Loucy (cell line): Measurements from ENCODE around the gene AKAP13.

ENCODE experiments used
- H2AFZ ChIP-seq: fragments of 200-600 bp; sonication (generic); 2 replicates; pipeline ENCODE4 v1.6.0; 2016; ENCODE audit warnings: antibody characterized with exemption, mild to moderate bottlenecking, low read length, moderate library complexity
- H3F3A ChIP-seq: fragments of 200-600 bp; 2 replicates; pipeline ENCODE4 v1.6.0; 2016; ENCODE audit warnings: antibody characterized with exemption, low read depth, mild to moderate bottlenecking
- H3K27me3 ChIP-seq: fragments of 200-600 bp; sonication (generic); 2 replicates; pipeline ENCODE4 v1.6.1; 2014; ENCODE audit warnings: low read length, mild to moderate bottlenecking; ENCODE audit not compliant: insufficient read depth, poor library complexity, severe bottlenecking
- H3K36me3 ChIP-seq: fragments of 200-600 bp; sonication (generic); 2 replicates; pipeline ENCODE4 v1.6.1; 2016; ENCODE audit warnings: low read length; ENCODE audit not compliant: insufficient read depth
- H3K4me1 ChIP-seq: fragments of 200-600 bp; sonication (generic); 2 replicates; pipeline ENCODE4 v1.5.1; 2014; ENCODE audit warnings: low read length, mild to moderate bottlenecking; ENCODE audit not compliant: insufficient read depth, poor library complexity, severe bottlenecking
- H3K4me2 ChIP-seq: fragments of 200-600 bp; sonication (generic); 2 replicates; pipeline ENCODE4 v1.6.0; 2014; ENCODE audit warnings: antibody characterized with exemption, low read length, low read depth, mild to moderate bottlenecking; ENCODE audit not compliant: poor library complexity, severe bottlenecking
- H3K4me3 ChIP-seq: fragments of 200-600 bp; sonication (generic); 2 replicates; pipeline ENCODE4 v1.5.1; 2014; ENCODE audit warnings: low read length, mild to moderate bottlenecking, mixed read lengths; ENCODE audit not compliant: poor library complexity, severe bottlenecking
- H3K79me2 ChIP-seq: fragments of 200-600 bp; sonication (generic); 2 replicates; pipeline ENCODE4 v1.6.1; 2014; ENCODE audit warnings: low read length; ENCODE audit not compliant: insufficient read depth
- H3K9ac ChIP-seq: fragments of 200-600 bp; sonication (generic); 2 replicates; pipeline ENCODE4 v1.6.0; 2014; ENCODE audit warnings: mild to moderate bottlenecking, low read depth, low read length, moderate library complexity; ENCODE audit not compliant: poor library complexity, severe bottlenecking
- H3K9me2 ChIP-seq: fragments of 200-600 bp; sonication (generic); replicated peaks from 2 replicates; pipeline ENCODE4 v1.6.1; 2016; ENCODE audit warnings: low read depth, low read length, mixed read lengths
- H3K9me3 ChIP-seq: fragments of 200-600 bp; sonication (generic); 2 replicates; pipeline ENCODE4 v1.6.1; 2014; ENCODE audit warnings: mild to moderate bottlenecking, antibody characterized with exemption, low read length, low read depth; ENCODE audit not compliant: insufficient read depth
- H4K20me1 ChIP-seq: fragments of 200-600 bp; sonication (generic); 2 replicates; pipeline ENCODE4 v1.6.0; 2014; ENCODE audit warnings: antibody characterized with exemption, low read length, mild to moderate bottlenecking; ENCODE audit not compliant: insufficient read depth, poor library complexity, severe bottlenecking
- EZH2phosphoT487 ChIP-seq: fragments of 200-600 bp; IDR thresholded peaks from 2 replicates; pipeline ENCODE4 v1.6.1; 2018; ENCODE audit warnings: antibody characterized with exemption, mild to moderate bottlenecking, moderate library complexity, borderline replicate concordance
- TF ChIP-seq, protein P1 (sequence below): fragments of 200-600 bp; sonication (generic); conservative IDR thresholded peaks from 2 replicates; pipeline ENCODE4 v1.5.1; 2014; ENCODE audit warnings: mild to moderate bottlenecking, antibody characterized with exemption, low read length

The AKAP13 gene

DNA sequence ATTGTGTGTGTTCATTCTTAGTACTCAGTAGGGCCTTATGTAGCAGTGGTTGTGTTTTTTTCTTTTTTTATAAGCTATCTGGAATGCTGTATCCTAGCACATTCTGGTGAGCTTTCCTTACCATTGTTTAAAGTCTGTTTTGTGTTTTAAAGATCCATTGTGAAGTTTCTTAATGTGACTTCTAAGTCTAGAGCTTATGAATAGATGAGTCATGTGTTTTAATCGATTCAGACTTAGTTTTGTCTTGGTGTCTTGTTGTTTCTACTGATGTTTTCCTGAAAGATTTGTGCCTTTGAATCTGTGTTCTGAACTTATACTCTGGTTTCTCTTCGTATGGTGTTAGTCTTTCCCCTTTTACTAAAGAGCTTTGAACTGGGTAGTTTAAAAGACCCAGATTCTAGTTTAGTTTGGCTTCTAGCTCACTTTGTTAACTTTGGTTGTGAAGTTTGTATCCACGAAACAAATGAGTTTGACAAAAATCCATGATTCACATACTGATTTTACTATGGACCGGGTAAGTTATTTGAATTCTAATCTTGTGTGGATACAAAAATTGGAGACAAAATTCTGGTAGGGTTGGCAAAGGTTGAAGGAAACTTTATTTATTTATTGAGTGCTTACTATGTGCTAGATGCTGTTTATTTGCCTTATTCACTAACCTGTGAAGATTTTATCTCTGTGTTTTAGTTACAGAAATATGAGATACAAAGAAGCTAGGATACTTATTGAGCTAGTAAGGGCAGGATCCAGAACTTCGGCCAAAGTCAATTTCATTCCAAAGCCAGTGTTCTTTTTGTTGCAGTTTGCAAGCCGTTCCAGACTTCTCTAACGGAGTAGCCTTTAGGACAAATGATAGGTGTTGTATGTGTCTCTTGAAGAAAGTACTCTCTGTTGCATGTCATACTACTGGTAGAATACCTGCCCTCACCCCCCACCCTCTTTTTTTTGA is 24.8 kb downstream of the AKAP13 start:
- Histone ChIP-seq H3K9me3 (no peaks in the 10 kb centered on the region), H3F3A (no peaks in the 10 kb centered on the region), H2AFZ (no peak overlapping the region), H3K79me2 (peaks cover 57% of the 10 kb centered on the region), H3K9ac (no peak overlapping the region), H3K4me3 (no peak overlapping the region), H4K20me1 (peaks cover 8% of the 10 kb centered on the region), H3K36me3 (no peaks in the 10 kb centered on the region), H3K4me1 (peaks cover 17% of the 10 kb centered on the region), H3K4me2 (no peak overlapping the region), H3K9me2 (no peaks in the 10 kb centered on the region), H3K27me3 (no peaks in the 10 kb centered on the region)
- TF ChIP-seq, protein P1, sequence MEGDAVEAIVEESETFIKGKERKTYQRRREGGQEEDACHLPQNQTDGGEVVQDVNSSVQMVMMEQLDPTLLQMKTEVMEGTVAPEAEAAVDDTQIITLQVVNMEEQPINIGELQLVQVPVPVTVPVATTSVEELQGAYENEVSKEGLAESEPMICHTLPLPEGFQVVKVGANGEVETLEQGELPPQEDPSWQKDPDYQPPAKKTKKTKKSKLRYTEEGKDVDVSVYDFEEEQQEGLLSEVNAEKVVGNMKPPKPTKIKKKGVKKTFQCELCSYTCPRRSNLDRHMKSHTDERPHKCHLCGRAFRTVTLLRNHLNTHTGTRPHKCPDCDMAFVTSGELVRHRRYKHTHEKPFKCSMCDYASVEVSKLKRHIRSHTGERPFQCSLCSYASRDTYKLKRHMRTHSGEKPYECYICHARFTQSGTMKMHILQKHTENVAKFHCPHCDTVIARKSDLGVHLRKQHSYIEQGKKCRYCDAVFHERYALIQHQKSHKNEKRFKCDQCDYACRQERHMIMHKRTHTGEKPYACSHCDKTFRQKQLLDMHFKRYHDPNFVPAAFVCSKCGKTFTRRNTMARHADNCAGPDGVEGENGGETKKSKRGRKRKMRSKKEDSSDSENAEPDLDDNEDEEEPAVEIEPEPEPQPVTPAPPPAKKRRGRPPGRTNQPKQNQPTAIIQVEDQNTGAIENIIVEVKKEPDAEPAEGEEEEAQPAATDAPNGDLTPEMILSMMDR = no peak
- TF ChIP-seq EZH2phosphoT487 = no peak

DNA sequence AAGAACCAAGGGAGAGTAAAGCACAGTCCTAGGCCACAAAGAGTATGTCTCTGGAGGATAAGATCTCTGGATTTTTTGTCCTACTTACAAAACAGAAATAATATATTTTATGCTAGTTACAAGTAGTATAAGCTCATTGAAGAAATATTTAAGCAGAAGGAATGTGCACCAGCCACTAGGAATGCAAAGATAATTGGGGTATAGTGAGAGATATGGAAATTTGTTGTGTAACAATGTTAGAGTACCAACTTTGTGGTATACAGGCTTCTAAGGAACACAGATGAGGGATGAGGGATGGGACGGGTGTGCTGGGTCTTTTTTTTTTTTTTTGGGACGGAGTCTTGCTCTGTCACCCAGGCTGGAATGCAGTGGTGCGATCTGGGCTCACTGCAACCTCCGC is 26.5 kb downstream of the AKAP13 start:
- Histone ChIP-seq H3K9me3 (no peaks in the 10 kb centered on the region), H3K9ac (no peak overlapping the region), H3K4me2 (no peak overlapping the region), H4K20me1 (peaks cover 8% of the 10 kb centered on the region), H3F3A (no peaks in the 10 kb centered on the region), H3K9me2 (no peaks in the 10 kb centered on the region), H3K4me3 (no peak overlapping the region), H3K27me3 (no peaks in the 10 kb centered on the region), H3K4me1 (peaks cover 8% of the 10 kb centered on the region), H3K79me2 (peaks cover 51% of the 10 kb centered on the region), H3K36me3 (no peaks in the 10 kb centered on the region), H2AFZ (no peak overlapping the region)
- TF ChIP-seq, protein P1 = no peak
- TF ChIP-seq EZH2phosphoT487 = no peak

- H3K4me2 ChIP-seq = no peak overlapping the region
- H4K20me1 ChIP-seq = peaks cover 5% of the 10 kb centered on the region
- no peaks in the 10 kb centered on the region for H3K27me3 ChIP-seq
- H3K4me3 ChIP-seq = no peak overlapping the region
- H3F3A ChIP-seq = no peaks in the 10 kb centered on the region
- H3K4me1 ChIP-seq = peaks cover under 1% of the 10 kb centered on the region
- TF ChIP-seq, protein P1 = no peak
- TF ChIP-seq EZH2phosphoT487 = no peak
- no peak overlapping the region for H3K9ac ChIP-seq
- H3K9me2 ChIP-seq = no peaks in the 10 kb centered on the region
- H3K36me3 ChIP-seq = no peaks in the 10 kb centered on the region
- H3K79me2 ChIP-seq = peaks cover 45% of the 10 kb centered on the region
- no peak overlapping the region for H2AFZ ChIP-seq
- no peaks in the 10 kb centered on the region for H3K9me3 ChIP-seq
These were observed 27.2 kb downstream of the AKAP13 start for GRCh38 chr15:85407421-85408269.
